IPS DF 6.9 (cell line): Measurements from ENCODE around the gene MRPL53.
A peak's percentile ranks its signal among the peaks of the same experiment; 100 is the strongest.

Source experiments
- DNase-seq: peaks from one replicate; pipeline ENCODE4 v3.0.0-alpha.2; 2013; ENCODE audit warnings: low read depth, low spot score
- H3K27ac ChIP-seq: one replicate; pipeline ENCODE4 v1.5.1; 2013; ENCODE audit warnings: low read length, control low read depth
- H3K27me3 ChIP-seq: 2 replicates; pipeline ENCODE4 v1.6.1; 2013; ENCODE audit warnings: mild to moderate bottlenecking, low read length; ENCODE audit not compliant: control insufficient read depth, insufficient read depth
- H3K36me3 ChIP-seq: 2 replicates; pipeline ENCODE4 v1.6.1; 2013; ENCODE audit warnings: low read length; ENCODE audit not compliant: control insufficient read depth, insufficient read depth
- H3K4me1 ChIP-seq: 2 replicates; pipeline ENCODE4 v1.6.1; 2013; ENCODE audit warnings: low read length; ENCODE audit not compliant: control insufficient read depth, insufficient read depth
- H3K4me3 ChIP-seq: 2 replicates; pipeline ENCODE4 v1.5.1; 2013; ENCODE audit warnings: mild to moderate bottlenecking, low read length
- H3K9me3 ChIP-seq: 2 replicates; pipeline ENCODE4 v1.6.1; 2013; ENCODE audit warnings: low read length, inconsistent platforms; ENCODE audit not compliant: control insufficient read depth, insufficient read depth
- WGBS: extraction: QIAGEN DNeasy Blood & Tissue Kit; methylation state at CpG from one replicate; pipeline ENCODE4 v1.1.7; 2013; ENCODE audit warnings: mixed read lengths, missing lambda C conversion rate; ENCODE audit not compliant: insufficient read length, insufficient coverage; 5-methylcytosine and 5-hydroxymethylcytosine counted together

The MRPL53 gene

DNA sequence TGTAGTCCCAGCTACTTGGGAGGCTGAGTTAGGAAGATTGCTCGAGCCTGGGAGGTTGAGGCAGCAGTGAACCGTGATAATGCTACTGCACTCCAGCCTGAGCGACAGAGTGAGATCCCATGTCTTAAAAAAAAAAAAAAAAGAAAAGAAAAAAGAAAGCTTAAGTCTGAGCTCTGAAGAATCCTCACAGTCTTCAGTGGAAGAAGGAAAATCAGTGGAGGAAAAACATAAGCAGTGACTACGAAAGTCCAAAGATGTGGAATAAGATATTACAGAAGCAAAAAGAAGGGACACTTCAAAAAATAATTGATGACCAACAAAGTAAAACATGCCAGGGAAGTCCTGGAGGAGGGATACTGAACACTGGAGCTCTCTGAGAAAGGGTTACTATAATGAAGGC lies 37.8 kb upstream of the MRPL53 start:
- no peak overlapping the region for H3K27ac ChIP-seq
- no peak for DNase-seq
- H3K9me3 ChIP-seq: no peaks in the 10 kb centered on the region
- no peak overlapping the region for H3K4me3 ChIP-seq
- whole genome bisulfite sequencing: no CpG with 5 or more reads among the region's 4 CpGs
- H3K36me3 ChIP-seq: no peaks in the 10 kb centered on the region
- H3K27me3 ChIP-seq: peaks cover 56% of the 10 kb centered on the region
- peaks cover 7% of the 10 kb centered on the region for H3K4me1 ChIP-seq

GRCh38 chr2:74507926-74508520 lies 35.5 kb upstream of the MRPL53 start:
- Histone ChIP-seq H3K4me1 (peaks cover 5% of the 10 kb centered on the region), H3K4me3 (peak overlapping the region; percentile 67), H3K9me3 (no peaks in the 10 kb centered on the region), H3K27ac (no peak overlapping the region), H3K27me3 (peaks cover 52% of the 10 kb centered on the region), H3K36me3 (no peaks in the 10 kb centered on the region)
- no CpG with 5 or more reads among the region's 38 CpGs for WGBS
- DNase-seq: no peak

DNA sequence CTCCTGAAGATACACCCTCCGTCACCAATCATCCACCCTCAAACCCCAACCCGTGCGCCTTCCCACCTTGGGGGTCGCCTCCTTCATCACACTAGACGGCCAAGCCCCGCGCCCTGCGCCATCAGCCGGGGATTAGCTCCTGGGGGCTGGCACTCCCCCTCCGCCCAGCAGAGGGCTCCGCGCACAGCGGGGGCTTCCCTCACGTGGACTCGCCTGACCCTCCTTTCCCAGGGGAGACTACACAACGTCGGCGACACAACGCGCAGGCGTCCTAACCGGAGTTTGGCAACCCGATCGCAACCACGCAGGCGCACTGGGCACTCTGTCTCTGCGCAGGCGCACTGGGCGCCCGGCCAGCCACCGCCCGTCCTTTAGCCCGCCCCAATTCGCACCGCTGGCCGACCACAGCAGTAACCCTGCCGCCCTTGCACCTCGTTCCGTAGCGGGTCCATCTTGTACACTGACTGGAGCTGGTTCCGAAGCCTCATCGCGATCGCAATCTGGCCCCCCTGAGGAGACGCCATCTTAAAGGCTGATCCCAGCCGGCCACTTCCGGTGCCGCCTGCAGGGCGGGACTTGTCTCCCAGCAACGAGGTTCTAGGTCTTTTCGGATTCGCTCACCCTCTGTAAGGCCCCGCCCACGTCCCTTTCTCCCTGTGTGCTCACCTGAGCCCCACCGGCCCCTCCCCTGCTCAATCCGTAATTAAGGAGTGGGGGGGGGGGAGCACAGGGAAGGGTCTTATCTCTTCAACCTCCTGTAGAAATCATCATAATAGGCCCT lies 34.9 kb upstream of the MRPL53 start, which contains the start of gene PCGF1:
Gene PCGF1, minus strand, starts transcription at position 551 of the 781 bp plus-strand sequence. Its CDS starts 27 bp downstream, at position 524.
- H3K27me3 ChIP-seq: peaks cover 54% of the 10 kb centered on the region
- peak; percentile 97 for DNase-seq
- no peaks in the 10 kb centered on the region for H3K9me3 ChIP-seq
- no peaks in the 10 kb centered on the region for H3K36me3 ChIP-seq
- peaks cover 3% of the 10 kb centered on the region; the same call in 1 of the 2 replicates for H3K4me1 ChIP-seq
- no peak within 1 kb of the TSS for H3K27ac ChIP-seq
- no CpG with 5 or more reads among the region's 56 CpGs for WGBS
- peak within 1 kb of the TSS; percentile 67 for H3K4me3 ChIP-seq

DNA sequence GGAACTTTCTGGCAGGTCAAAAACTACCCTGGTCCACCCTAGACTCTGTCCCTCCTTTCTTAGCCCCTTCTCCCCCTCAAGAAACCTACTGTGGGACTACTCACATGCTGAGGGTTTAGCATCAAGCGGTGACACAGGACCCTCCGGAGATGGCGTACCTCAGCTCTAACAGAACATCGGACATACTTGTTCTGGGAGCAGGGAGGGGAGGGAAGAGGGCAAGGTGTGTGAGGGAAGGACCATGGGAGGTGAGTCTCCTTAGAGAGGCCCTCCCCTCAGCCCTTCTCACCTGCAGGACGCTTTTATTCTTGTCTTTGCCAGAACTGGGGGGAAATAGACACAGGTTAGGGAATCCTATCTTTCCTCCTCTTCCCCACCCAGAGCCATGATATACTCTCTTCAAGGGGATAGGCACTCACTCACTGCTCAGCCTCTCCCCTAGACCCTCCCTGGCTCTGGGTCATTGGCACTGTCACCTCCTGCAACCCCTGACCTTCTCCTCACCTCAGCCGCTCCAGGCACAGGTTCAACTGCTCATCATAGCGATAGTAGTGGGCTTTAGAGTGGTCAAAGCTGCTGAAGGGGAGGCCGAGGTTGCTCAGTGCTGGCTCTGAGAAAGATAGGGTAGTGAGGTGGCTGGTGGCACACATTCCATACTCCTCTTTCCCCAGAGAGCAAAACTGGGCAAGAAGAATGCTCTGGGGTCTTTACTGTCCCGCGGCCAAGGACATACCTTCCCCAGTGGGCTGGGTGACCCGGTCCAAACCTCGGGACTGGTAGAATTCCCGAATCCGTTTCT lies 33.2 kb upstream of the MRPL53 start:
- whole genome bisulfite sequencing: no CpG with 5 or more reads among the region's 14 CpGs
- Histone ChIP-seq H3K27ac (no peak overlapping the region), H3K27me3 (peaks cover 57% of the 10 kb centered on the region), H3K36me3 (no peaks in the 10 kb centered on the region), H3K9me3 (no peaks in the 10 kb centered on the region), H3K4me3 (no peak overlapping the region), H3K4me1 (peaks cover 5% of the 10 kb centered on the region; the same call in 1 of the 2 replicates)
- DNase-seq: no peak

DNA sequence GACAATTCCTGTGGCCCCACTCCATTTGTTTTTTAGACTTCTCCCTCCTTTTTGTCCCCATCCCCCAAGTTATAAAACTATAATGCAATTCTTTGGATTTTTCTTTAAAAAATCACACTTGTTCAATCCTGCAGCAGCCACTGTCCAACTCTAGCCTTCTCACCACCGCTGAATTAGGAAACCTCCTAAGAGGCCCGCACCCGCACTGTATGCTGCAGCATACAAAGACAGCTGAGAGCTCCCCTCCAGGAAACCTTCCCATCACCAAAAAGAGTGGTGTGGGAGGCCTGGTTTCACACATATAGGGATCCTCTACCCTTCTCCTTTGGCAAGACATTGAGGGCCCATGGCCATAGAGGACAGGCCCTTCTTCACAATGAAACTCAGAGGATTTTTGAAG lies 32.1 kb upstream of the MRPL53 start:
- peaks cover 57% of the 10 kb centered on the region for H3K27me3 ChIP-seq

DNA sequence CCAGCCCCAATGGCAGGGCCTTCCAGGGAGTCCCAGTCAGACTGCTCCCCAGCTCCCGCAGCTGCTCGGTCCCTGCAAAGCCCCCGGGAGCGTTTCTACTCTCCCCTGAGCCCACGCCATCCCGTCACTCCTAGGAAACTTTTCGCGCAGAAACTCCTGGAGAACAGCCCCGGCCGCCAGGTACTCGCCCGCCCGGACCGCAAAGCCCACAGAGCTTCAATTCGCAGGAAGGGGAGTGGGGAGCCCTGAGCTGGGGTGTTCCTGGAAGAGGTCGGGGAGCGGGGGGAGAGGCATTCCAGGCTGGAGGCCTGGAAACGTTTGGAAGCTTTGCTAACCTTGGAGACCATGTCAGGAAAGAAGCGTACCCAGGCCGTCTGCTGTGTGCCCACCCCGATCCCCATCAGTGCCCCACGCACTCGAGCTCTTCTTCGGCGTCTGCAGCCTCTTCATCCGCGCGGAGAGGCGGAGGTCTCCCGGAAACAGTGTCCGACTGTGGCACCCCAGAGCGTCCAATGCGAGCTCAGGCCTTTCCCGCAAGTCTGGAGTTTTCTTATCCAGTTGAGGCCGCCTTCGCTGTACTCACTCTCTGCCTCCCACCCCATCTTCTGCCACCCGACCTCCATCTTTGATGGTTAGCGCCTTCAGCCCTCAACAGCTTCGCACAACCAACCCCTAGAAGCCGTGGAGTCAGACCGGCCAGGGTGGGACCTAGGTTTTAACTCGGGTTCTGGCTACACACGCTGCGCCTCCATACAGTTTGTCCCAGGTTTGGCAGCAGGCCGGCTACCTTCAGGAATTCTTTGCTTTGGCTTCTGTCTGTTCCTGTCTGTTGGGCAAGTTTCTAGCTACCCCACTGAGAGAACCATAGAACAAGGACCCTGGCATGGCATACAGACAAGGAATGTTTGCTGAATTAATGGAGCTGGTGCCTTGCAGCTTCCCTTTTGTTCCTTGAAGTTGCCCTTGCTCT lies 31.3 kb upstream of the MRPL53 start:
- no peak overlapping the region for H3K27ac ChIP-seq
- no peaks in the 10 kb centered on the region for H3K36me3 ChIP-seq
- no CpG with 5 or more reads among the region's 45 CpGs for WGBS
- H3K9me3 ChIP-seq: no peaks in the 10 kb centered on the region
- H3K27me3 ChIP-seq: peaks cover 62% of the 10 kb centered on the region
- peak overlapping the region; percentile 27; the same call in 1 of the 2 replicates for H3K4me3 ChIP-seq
- DNase-seq: no peak
- H3K4me1 ChIP-seq: peaks cover 5% of the 10 kb centered on the region; the same call in 1 of the 2 replicates

More for the DNA sequence above, 32.1 kb upstream of the MRPL53 start:
- WGBS: no CpG with 5 or more reads among the region's 3 CpGs
- no peaks in the 10 kb centered on the region for H3K36me3 ChIP-seq
- H3K9me3 ChIP-seq: no peaks in the 10 kb centered on the region
- no peak overlapping the region for H3K4me3 ChIP-seq
- DNase-seq: no peak
- no peak overlapping the region for H3K27ac ChIP-seq
- H3K4me1 ChIP-seq: peaks cover 5% of the 10 kb centered on the region; the same call in 1 of the 2 replicates

GRCh38 chr2:74502720-74503505 lies 30.4 kb upstream of the MRPL53 start:
- no CpG with 5 or more reads among the region's 67 CpGs for WGBS
- Histone ChIP-seq H3K27me3 (peaks cover 68% of the 10 kb centered on the region), H3K27ac (no peak overlapping the region)

GRCh38 chr2:74502147-74502719 lies 29.8 kb upstream of the MRPL53 start:
- Histone ChIP-seq H3K9me3 (no peaks in the 10 kb centered on the region), H3K27me3 (peaks cover 75% of the 10 kb centered on the region), H3K4me3 (peak overlapping the region; percentile 27; the same call in 1 of the 2 replicates), H3K27ac (no peak overlapping the region), H3K4me1 (peaks cover 5% of the 10 kb centered on the region; the same call in 1 of the 2 replicates), H3K36me3 (no peaks in the 10 kb centered on the region)
- WGBS: no CpG with 5 or more reads among the region's 32 CpGs
- DNase-seq: no peak

More at GRCh38 chr2:74502720-74503505, 30.4 kb upstream of the MRPL53 start:
- no peaks in the 10 kb centered on the region for H3K36me3 ChIP-seq
- no peaks in the 10 kb centered on the region for H3K9me3 ChIP-seq
- H3K4me3 ChIP-seq: peak overlapping the region; percentile 27; the same call in 1 of the 2 replicates
- no peak for DNase-seq
- H3K4me1 ChIP-seq: peaks cover 5% of the 10 kb centered on the region; the same call in 1 of the 2 replicates
